GM12874 (cell line): ENCODE data around the gene RASGEF1B.

ENCODE experiments used
- CTCF ChIP-seq: IDR thresholded peaks from 2 replicates; pipeline ENCODE4 v1.5.1; 2011; ENCODE audit warnings: low read depth, mild to moderate bottlenecking, control low read depth, low read length, moderate library complexity; ENCODE audit not compliant: insufficient read depth

Gene RASGEF1B

GRCh38 chr4:81397635-81398034 is 74.1 kb downstream of the RASGEF1B start:
- TF ChIP-seq CTCF = no peak

- no peak for TF ChIP-seq CTCF
These were observed 76.5 kb downstream of the RASGEF1B start for GRCh38 chr4:81395239-81395638.

GRCh38 chr4:81392164-81392563 is 79.5 kb downstream of the RASGEF1B start:
- no peak for TF ChIP-seq CTCF

- TF ChIP-seq CTCF = no peak
These were observed 82.0 kb downstream of the RASGEF1B start for GRCh38 chr4:81389720-81390119.

- no peak for TF ChIP-seq CTCF
These were observed 91.3 kb downstream of the RASGEF1B start for GRCh38 chr4:81380437-81380836.

GRCh38 chr4:81378386-81378785 is 93.3 kb downstream of the RASGEF1B start:
- no peak for TF ChIP-seq CTCF

GRCh38 chr4:81377191-81377590 is 94.5 kb downstream of the RASGEF1B start:
- TF ChIP-seq CTCF = no peak

- no peak for TF ChIP-seq CTCF
These were observed 95.0 kb downstream of the RASGEF1B start for GRCh38 chr4:81376720-81377119.
